GM21576 (cell line): ENCODE data around the gene PSG6.
"Not testable (repeated sequence)": the region's sequence is repeated elsewhere in the genome, so short reads cannot be mapped to it uniquely, and the experiment has no call there.

ENCODE experiments used
- ATAC-seq: cut with Tn5 transposase; IDR thresholded peaks from one replicate; pipeline ENCODE4 v1.9.1; 2021; ENCODE audit warnings: mild to moderate bottlenecking, moderate library complexity; ENCODE audit not compliant: unreplicated experiment

The PSG6 gene

DNA sequence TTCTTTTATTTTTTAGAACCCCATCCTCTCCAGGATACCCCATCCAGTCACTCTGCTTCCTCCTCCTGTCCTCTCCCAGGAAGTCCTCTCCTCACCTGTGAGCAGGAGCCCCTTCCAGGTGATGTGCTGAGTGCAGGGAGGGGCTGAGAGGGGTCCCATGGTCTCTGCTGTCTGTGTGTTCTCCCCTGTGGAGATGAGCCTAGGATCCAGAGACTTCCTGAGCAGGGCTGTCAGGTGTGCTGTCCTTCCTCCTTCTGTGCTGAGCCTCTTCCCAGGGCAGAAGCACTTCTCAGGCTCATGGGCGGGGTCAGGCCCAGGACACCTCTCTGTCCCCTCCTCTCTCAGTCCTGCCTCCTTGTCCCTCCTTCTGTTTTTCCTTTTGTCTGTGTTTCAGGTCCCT lies at the start of gene PSG6:
Gene PSG6 (minus strand): TSS at position 261 of the 400 bp plus-strand sequence. CDS start 102 bp downstream, at position 159.
- not testable (repeated sequence) for ATAC-seq

DNA sequence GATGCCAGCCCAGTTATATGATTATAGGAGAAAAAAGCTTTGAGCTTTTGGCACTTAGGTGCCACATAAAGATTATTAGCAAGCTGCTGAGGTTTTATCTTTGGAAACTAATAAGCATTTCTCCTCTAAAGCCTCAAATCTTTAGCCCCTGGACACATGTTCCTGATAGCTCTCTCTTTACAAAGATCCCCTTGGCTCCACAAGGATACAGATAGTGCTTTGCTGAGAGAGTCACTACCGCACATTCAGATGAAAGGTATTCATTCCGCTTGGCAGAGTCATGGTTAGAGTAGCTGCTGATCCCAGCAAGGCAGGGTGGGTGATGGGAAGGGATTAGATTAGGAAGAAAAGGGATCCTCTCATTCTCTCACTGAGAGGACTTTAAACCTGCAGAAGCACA lies 47.5 kb upstream of the PSG6 start:
- ATAC-seq: no peak

DNA sequence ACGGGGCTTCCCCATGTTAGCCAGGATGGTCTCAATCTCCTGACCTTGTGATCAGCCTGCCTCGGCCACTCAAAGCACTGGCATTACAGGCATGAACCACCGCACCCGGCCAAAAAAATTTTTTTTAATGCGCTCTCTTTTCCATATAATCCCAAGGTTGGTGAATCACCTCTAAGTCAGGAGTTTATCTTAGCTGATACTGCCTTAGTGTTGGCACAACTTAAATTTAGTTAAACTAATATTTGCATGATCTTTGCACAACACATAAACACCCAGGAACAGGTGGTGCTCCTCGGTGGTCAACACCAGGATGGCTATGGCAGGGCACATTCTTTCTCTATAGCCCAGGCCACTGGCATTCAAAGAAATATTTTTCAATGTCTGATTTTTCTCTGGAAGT lies 43.4 kb upstream of the PSG6 start:
- no peak for ATAC-seq

DNA sequence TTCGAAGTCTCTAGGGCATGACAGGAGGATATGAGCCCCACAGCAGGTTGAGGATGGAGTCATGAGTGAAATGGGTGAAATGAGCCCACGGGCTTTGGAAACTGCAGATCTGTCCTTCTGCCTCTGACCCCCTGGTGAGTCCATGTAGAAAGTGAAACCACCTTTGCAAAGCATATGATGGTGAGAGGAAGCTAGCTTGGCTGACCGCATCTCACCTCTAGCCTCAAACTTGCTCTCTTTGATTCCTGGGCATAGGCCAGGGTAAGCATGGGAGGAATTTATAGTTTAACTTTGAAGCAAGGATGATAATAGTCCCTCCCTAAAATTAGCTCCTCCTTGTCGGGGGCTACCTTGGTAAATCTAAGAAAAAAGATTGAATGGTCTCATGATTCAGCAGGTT lies 34.4 kb upstream of the PSG6 start:
- not testable (repeated sequence) for ATAC-seq

DNA sequence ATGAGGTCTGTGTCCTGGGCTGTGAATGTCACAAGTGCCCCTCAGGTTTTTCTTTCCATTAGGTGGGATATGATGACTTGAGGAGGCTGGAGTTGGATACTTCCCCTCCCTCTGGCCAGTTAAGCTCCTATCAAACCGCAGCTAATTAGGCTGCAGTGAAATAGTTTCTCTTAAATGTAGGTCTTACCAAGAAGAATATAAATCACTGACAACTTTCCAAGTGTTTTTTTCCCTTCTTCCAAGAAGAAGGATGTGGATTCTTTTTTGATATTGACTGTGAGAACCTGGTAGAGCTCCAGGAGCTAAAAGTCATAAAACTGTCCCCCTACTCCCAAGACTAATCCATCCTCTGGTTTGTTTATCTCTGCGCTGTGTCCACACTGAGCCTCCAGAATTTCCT lies 33.8 kb upstream of the PSG6 start:
- not testable (repeated sequence) for ATAC-seq

DNA sequence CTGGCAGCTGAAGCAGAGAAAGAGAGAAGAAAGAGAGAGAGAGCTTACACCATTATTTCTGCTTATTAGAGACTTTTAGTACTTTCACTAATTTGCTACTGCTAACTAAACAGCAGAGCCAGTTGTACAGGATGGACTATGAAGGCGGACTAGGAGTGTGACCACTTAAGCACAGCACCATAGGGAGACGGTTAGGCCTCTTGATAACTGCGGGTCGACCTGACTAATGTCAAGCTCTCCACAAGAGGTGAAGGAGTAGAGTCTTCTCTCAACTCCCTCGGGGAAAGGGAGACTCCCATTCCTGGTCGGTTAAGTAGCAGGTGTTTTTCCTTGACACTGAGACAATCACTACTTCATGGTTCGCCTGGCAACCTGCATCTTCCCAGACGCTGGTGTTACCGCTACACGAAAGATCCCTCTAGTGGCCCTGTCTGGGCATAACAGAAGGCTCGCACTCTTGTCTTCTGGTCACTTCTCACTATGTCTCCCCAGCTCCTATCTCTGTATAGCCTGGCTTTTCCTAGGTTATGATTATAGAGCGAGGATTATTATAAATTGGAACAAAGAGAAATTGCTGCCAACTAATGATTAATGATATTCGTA lies 24.6 kb upstream of the PSG6 start:
- no peak for ATAC-seq

DNA sequence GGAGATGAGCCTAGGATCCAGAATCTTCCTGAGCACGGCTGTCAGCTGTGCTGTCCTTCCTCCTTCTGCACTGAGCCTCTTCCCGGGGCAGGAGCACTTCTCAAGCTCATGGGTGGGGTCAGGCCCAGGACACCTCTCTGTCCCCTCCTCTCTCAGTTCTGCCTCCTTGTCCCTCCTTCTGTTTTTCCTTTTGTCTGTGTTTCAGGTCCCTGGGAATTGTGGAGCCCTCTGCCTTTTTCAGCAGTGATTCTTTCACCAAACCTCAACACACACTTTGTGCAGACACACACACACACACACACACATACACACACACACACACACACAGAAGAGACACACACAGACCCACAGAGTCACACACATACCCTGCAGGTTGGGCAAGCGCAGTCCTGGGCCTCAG lies 19.4 kb upstream of the PSG6 start, which contains the start of gene PSG7:
Gene PSG7 (minus strand): TSS at position 101 of the 400 bp plus-strand sequence. CDS start 131 bp downstream, outside the sequence.
- ATAC-seq: not testable (repeated sequence)

DNA sequence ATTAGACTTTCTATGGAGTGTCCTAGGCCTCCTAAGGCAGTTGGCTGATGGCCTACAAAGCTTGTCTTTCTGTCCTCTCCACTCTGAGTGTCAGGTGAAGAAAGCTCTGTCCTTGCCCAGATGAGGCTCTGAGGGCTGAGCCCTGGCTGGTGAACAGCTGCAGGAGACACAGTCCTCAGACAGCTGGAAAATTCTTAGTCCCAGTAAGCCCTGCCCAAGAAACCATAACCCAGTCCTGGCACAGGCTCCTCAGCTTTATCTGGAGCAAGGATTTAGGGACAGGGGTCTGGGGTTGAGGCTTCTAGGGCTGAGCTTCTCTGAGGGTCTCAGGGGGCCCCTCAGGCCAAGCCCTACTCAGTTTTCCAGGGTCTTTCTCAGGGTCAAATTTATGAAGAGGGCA lies 17.0 kb upstream of the PSG6 start:
- ATAC-seq: not testable (repeated sequence)

DNA sequence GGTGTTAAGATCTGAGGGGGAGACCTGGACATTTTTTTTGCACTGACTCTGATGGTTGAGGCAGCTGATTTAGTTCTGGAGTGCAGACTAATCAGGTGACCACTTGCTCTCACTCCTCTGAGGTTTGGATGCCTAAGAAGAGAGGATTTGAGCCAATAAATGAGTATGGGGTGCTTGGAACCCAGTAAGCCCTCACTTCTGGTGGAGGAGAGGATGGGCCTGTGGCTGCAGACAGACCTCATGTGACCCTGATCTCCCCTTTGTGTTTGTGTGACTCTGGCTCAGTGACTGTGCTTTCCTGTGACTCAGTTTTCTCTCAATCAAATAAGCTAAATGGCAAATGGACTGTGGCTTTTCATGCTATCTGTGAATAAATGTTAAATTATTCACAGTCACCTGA lies 16.5 kb upstream of the PSG6 start:
- ATAC-seq: not testable (repeated sequence)

DNA sequence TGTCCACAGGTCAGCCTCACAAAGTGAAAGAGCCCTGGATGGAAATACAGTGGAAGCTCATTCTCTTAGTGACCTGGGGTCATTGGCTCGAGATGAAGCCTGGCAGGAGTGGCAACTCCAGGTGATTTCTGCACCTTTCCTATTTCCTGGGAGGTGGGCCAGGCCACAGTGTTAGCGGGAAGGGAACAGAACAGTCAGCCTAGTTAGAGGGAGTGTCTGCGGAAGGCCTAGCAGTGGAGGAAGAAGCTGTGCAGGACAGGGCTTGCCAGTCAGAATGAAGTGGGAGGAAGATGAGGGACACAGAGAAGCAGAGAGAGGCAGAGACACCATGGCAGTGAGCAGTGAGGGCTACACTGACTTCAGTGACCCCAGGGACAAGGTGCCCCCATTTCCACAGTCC lies 15.7 kb upstream of the PSG6 start:
- not testable (repeated sequence) for ATAC-seq

DNA sequence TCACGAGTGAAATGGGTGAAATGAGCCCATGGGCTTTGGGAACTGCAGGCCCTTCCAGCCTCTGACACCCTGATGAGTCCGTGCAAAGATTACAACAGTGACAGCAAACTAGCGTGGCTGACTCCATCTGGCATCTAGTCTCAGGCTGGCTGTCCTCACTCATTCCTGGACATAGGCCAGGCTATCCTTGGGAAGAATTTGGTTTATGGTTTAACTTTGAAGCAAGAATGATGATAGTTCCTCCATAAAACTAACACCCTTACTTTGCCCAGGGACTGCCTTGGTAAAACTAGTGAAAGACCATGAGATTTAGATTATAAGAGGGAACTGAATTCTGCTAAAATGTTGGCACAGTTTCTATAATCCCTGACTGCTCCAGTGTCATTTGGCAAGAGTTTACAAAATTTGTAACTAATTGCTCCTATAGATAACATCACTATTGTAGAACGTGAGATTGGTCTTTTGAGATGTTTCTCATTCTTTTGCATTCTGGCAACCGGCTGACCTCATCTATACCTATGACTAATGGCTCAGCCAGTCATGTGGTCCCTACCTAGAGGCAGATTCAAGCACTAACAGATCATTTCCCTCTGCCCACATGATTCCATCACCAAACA lies 14.9 kb upstream of the PSG6 start:
- ATAC-seq: not testable (repeated sequence)

DNA sequence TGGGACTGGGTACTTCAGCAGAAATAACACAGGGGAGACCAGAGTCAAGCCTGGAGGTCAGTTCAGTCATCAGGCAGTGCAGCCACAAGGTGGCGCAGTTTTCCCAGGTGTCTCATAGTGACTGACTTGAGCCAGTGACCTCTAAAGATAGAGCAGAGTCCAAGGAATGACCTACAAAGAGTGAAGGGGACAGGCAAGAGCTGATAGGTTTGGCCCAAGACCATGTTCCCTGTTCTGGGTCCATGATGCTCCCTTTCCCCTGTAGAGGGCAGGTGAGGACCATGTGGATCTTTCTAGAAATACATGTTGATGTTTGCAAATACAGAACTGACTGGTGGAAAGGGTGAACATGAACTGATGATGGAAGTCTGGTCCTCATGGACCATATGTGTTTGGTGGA lies 12.5 kb upstream of the PSG6 start:
- ATAC-seq: not testable (repeated sequence)

DNA sequence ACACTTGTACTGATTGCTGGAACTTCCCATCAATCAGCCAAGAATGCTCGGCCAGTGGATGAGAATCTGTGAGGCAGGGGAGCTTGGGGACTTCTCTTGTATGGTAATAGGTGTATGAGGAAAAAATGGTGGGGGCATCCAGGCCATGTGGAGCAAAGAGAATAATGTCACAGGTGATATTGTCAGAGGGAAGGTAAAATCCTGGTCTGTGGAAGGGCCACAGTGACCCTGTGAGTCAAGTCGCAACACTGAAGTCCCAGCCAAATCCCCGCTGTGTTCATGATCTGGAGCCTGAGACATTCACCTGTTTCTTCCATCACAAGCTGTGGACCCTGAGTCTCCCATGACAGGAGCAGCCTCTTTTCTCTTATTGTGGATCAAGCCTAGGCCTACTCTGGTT lies 11.2 kb upstream of the PSG6 start:
- no peak for ATAC-seq

DNA sequence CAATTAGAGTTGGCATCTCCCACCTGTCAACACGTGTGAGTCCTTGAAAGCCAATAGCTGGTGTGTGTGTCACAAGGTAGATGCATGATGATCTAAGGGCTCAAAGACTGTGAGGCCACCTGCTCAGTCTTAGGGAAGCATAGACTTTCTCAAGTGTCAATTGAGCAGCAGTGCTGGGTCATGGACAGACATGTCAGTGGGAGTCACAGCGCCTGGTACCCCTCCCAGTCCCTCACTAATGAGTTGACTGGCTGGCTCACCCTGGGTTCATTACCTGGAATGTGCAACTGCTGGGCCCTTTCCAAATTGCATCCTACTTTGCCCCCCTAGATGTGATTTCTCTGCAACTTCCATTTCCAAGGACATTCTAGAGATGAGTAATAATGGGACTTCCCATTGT lies 9.1 kb upstream of the PSG6 start:
- ATAC-seq: no peak

DNA sequence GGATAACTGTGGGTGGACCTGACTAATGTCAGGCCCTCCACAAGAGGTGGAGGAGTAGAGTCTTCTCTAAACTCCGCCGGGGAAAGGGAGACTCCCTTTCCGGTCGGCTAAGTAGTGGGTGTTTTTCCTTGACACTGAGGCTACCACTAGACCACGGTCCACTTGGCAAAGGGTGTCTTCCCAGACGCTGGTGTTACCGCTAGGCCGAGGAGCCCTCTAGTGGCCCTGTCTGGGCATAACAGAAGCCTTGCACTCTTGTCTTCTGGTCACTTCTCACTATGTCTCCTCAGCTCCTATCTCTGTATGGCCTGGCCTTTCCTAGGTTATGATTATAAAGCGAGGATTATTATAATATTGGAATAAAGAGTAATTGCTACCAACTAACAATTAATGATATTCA lies 5.4 kb upstream of the PSG6 start:
- not testable (repeated sequence) for ATAC-seq

DNA sequence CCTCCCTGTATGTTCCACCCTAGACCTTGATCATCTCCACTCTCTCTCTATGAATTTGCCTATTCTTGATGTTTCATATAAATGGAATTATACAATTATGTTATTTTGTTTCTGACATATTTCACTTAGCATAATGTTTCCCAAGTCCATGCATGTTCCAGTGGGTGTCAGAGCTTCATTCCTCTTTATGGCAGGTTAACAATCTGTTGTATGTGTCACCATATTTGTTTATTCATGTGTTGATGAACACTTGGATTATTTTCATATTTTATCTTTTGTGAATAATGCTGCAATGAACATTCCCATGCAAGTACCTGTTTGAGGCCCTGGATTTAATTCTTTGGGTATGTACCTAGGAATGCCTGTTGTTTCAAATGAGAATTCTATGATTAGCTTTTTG lies 3.3 kb upstream of the PSG6 start:
- not testable (repeated sequence) for ATAC-seq

DNA sequence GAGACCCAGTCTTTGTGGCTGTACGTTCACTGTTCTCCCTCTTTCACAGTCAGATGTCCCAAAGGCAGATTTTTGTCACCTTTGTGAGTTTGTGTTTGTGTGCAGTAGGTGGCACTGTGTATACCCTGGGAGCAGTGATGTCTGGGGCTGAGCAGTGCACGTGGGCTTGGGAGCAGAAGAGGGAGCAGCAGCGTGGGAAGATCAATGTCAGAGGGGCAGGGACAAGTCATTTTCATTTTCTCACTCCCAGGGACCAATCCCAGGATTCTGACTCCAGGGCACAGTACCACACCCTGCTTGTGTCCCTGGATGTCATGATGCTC lies 2.0 kb upstream of the PSG6 start:
- ATAC-seq: no peak

DNA sequence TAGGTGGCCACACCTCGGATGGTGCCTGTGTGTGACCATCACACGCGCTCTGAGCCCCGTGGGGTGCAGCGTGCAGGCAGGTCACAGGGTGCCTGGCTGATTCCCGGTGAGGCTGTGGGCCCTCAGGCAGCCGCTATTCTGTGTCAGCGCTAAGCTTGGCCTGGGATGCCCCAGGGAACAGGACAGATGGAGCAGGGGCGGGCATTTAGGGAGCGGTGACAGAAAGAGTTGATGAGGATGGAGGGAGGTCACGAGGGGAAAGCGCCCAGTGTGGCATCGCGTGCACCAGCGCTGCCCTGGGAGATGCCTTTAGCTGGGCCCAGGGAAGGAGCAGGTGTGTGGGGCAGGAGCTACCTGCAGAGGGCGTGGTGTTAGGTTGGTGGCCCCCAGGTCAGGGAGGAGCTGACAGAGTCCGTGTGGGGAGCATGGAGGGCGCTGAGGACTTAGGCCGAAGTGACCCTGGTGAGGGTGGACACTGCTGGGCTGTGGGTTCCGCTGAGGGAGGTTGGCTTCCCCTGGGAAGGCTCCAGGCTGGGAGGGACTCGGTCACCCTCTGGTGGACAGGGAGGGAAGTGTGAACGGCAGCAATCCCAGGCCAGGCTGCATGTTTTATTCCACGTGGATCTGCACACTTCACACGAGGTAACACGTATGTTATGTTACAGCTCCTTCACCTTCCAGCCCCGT lies 1.5 kb upstream of the PSG6 start:
- ATAC-seq: not testable (repeated sequence)

DNA sequence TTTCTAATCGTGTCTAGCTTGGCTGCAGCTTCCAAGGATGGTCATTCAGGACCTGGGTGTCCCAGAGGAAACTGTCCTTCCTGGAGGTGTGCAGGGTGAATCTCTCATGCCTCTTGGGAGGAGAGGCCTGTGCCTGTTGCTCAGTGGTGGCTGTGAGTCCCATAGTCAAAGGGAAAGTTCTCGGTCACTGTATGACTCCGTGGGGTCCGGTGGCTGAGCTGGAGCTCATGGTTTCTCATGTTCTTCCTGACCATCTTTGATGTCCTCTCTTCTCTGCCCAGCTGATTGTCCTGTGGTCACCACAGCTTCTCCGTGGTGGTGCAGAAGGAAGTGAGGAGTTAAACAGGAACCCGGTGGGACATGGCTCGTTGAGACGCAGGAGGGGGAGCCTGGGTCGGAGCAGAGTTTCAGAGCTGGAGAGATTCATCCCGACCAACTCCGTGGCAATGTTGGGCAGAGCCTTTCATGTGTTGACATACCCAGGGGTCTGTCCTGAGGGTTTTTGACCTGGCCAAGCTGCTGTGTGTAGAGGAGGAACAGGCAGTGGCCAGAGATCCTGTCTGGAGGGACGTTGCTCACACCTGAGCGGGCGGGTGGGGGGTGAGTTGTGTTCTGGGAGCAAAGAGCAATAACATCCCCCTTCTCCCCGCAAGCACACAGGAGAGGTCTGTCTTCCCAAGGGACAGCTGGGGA lies 829 bp upstream of the PSG6 start:
- not testable (repeated sequence) for ATAC-seq

DNA sequence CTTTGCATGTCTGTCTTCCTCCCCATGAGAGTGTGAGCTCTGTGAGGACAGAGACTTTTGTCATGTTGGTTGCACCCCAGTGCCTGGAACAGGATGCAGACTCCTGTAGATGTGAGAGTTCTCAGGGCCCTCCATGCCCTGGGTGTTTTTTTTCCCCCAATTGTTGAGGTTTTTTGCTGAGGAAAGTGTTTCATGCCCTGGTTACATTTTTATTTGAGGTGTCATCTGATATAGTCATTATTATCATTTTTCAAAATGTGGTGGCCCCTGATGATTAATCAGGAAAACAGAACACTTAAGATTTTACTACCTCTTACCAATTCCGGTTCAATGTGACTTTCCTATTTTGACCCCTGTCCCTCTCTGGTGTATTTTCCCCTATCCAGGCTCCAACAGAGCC lies 763 bp downstream of the PSG6 start:
- not testable (repeated sequence) for ATAC-seq

DNA sequence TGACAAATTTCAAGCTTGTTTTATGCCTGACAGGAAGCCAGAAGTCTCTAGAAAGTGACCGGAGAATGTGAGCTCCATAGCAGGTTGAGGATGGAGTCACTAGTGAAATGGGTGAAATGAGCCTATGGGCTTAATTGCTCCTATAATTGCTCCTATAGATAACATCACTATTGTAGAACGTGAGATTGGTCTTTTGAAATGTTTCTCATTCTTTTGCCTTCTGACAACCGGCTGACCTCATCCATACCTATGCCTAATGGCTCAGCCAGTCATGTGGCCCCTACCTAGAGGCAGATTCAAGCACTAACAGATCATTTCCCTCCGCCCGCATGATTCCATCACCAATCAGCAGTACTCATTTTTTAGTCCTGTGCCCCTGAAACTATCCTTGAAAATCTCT lies 4.2 kb downstream of the PSG6 start:
- not testable (repeated sequence) for ATAC-seq

DNA sequence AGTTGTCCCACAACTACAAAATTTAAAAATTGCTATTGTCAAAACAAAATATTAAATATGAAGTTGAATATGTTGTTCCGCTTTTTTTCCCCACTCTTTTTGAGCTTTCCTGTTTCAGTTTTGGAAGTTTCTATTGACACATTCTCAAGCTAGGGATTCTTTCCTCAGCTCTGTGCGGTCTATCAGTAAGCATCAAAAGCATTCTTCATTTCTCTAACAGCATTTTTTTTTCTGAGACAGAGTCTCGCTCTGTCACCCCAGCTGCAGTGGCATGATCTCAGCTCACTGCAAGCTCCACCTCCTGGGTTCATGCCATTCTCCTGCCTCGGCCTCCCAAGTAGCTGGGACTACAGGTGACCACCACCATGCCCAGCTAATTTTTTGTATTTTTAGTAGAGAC lies 4.8 kb downstream of the PSG6 start:
- not testable (repeated sequence) for ATAC-seq
